K562 (cell line): ENCODE results near the gene PRKCB. TPM values are rescaled to one million over a fixed set of nuclear protein-coding genes. Genes with fewer than 3 reads are reported as not detected.

Experiments
- ATAC-seq: fragments of 200-7000 bp; cut with Tn5 transposase; 3 replicates; pipeline ENCODE4 v1.9.1; 2020; ENCODE audit warnings: moderate library complexity
- BruUV-seq: library from RNA; stranded (reverse); fragments of 400-500 nt; replicated peaks from 2 replicates; lab custom pipeline; 2021; lab: Mats Ljungman, UMichigan
- CTCF ChIA-PET: fragments of 300-600 bp; formaldehyde crosslinking; extraction: SDS; loops from one replicate; lab custom pipeline; 2021; ENCODE audit warnings: low intra/inter-chr PET ratio; lab: Yijun Ruan, JAX
- POLR2A ChIA-PET: fragments of 300-600, 350-650 bp; sonication (Branson Sonifier 250); formaldehyde crosslinking; extraction: SDS; loops from one replicate; lab custom pipeline; 2021; ENCODE audit warnings: antibody characterized with exemption, inconsistent platforms; lab: Yijun Ruan, JAX
- DNase-seq, 4 experiments: peaks; one replicate each; pipeline versions ENCODE4 v3.0.0 to v3.0.0-alpha.2; 2011 to 2018; ENCODE audit warnings: low spot score in 3 of 4, mixed read lengths in 3 of 4; ENCODE audit errors: extremely low read depth in 1 of 4
- FAIRE-seq: peaks from 2 replicates; lab custom pipeline; 2011; peaks lifted over from hg19 to GRCh38; lab: Jason Lieb, UNC
- H2AFZ ChIP-seq: 2 replicates; pipeline ENCODE4 v1.6.0; 2011; ENCODE audit warnings: low read depth, low read length, control low read depth, inconsistent platforms
- H3K27ac ChIP-seq: fragments of 200-600 bp; 3 replicates; pipeline ENCODE4 v1.8.0; 2011; ENCODE audit warnings: low read depth, mild to moderate bottlenecking, control low read depth, inconsistent platforms, low read length, moderate library complexity, mixed read lengths; ENCODE audit errors: extremely low read depth
- H3K27me3 ChIP-seq, 2 experiments: fragments of 300-600 bp in 1 of 2; 2 replicates in 1 of 2; 3 replicates in 1 of 2; pipeline versions ENCODE4 v1.6.0 to v1.8.0; 2011; ENCODE audit warnings: inconsistent platforms in 2 of 2, low read length in 2 of 2, mild to moderate bottlenecking in 1 of 2, mixed read lengths in 1 of 2, moderate library complexity in 1 of 2; ENCODE audit not compliant: control insufficient read depth in 2 of 2, insufficient read depth in 2 of 2
- H3K36me3 ChIP-seq: fragments of 300-600 bp; 3 replicates; pipeline ENCODE4 v1.8.0; 2011; ENCODE audit warnings: mild to moderate bottlenecking, low read length, inconsistent platforms; ENCODE audit not compliant: control insufficient read depth, insufficient read depth
- H3K4me1 ChIP-seq, 2 experiments: fragments of 200-600 bp in 1 of 2; replicated peaks in 1 of 2; 2 replicates in 1 of 2; 3 replicates in 1 of 2; pipeline versions ENCODE4 v1.5.1 to v1.8.0; 2011; ENCODE audit warnings: inconsistent platforms in 2 of 2, low read length in 2 of 2, mild to moderate bottlenecking in 1 of 2, mixed read lengths in 1 of 2, moderate library complexity in 1 of 2; ENCODE audit not compliant: control insufficient read depth in 2 of 2, insufficient read depth in 2 of 2
- H3K4me2 ChIP-seq: 2 replicates; pipeline ENCODE4 v1.6.1; 2011; ENCODE audit warnings: low read length, control low read depth, inconsistent platforms, mixed read lengths; ENCODE audit not compliant: insufficient read depth
- H3K4me3 ChIP-seq: fragments of 200-600 bp; sonication (generic), shearing (Covaris generic); 2 replicates; pipeline ENCODE4 v1.5.1; 2016; ENCODE audit warnings: control low read depth, inconsistent platforms
- H3K79me2 ChIP-seq: fragments of 200-600 bp; 3 replicates; pipeline ENCODE4 v1.8.0; 2011; ENCODE audit warnings: low read length, inconsistent platforms; ENCODE audit not compliant: control insufficient read depth, insufficient read depth
- H3K9ac ChIP-seq, 2 experiments: 2 replicates each; pipeline versions ENCODE4 v1.6.0 to v1.6.1; 2011; ENCODE audit warnings: low read depth in 2 of 2, low read length in 2 of 2, control low read depth in 1 of 2, inconsistent platforms in 1 of 2, mild to moderate bottlenecking in 1 of 2, mixed read lengths in 1 of 2; ENCODE audit not compliant: insufficient read depth in 1 of 2
- H3K9me1 ChIP-seq: one replicate; pipeline ENCODE4 v1.6.0; 2011; ENCODE audit warnings: inconsistent platforms, mild to moderate bottlenecking, low read length, moderate library complexity; ENCODE audit not compliant: control insufficient read depth, insufficient read depth
- H3K9me3 ChIP-seq: replicated peaks from 2 replicates; pipeline ENCODE4 v1.5.1; 2011; ENCODE audit warnings: low read depth, low read length, inconsistent platforms; ENCODE audit not compliant: control insufficient read depth, insufficient read depth
- H4K20me1 ChIP-seq: replicated peaks from 2 replicates; pipeline ENCODE4 v1.6.1; 2011; ENCODE audit warnings: low read length, inconsistent platforms, mixed read lengths; ENCODE audit not compliant: control insufficient read depth, insufficient read depth
- EHMT2 ChIP-seq: fragments of 450-650 bp; IDR thresholded peaks from 2 replicates; pipeline ENCODE4 v1.6.1; 2018; ENCODE audit warnings: antibody characterized with exemption
- SPI1 ChIP-seq: IDR thresholded peaks from 2 replicates; pipeline ENCODE4 v1.6.1; 2011; ENCODE audit warnings: low read depth, low read length, control low read depth, borderline replicate concordance
- ZKSCAN1 ChIP-seq: fragments of 150-350 bp; IDR thresholded peaks from 2 replicates; pipeline ENCODE4 v1.6.1; 2016; ENCODE audit warnings: low read depth, low read length
- ZNF232 ChIP-seq: sonication (generic); formaldehyde crosslinking; IDR thresholded peaks from 2 replicates; pipeline ENCODE4 v1.8.0; 2022; ENCODE audit warnings: mild to moderate bottlenecking, missing genetic modification reagents
- WGBS: fragments of 100-300 bp; shearing (Covaris generic); methylation state at CpG from one replicate; pipeline ENCODE4 v1.1.6; 2016; ENCODE audit warnings: low coverage, mixed read lengths; ENCODE audit not compliant: insufficient coverage; ENCODE audit errors: missing lambda C conversion rate; 5-methylcytosine and 5-hydroxymethylcytosine counted together
- in situ Hi-C: fragments of 300-500 bp; cut with MboI; formaldehyde crosslinking; loops from 4 replicates; pipeline ENCODE4 v1.15.0; 2018; ENCODE audit warnings: inconsistent platforms, mixed read lengths
- intact Hi-C: fragments of 100-400 bp; cut with micrococcal nuclease; formaldehyde crosslinking; loops from 2 replicates; pipeline ENCODE4 v1.14.2; 2022
- polyA plus RNA-seq, 8 experiments: library from polyadenylated mRNA; depleted of rRNA in 4 of 8; stranded (reverse) in 5 of 8; unstranded in 3 of 8; fragments of >200 nt; fragmentation: Nextera tagmentation in 2 of 8; fragmentation: Illumina TruSeq in 1 of 8; extraction: Ambion mirVana in 2 of 8; extraction: Trizol in 1 of 8; gene quantifications; 2 replicates each; pipeline versions ENCODE4 v1.2.1 to v1.2.3, GENCODE V29; 2011 to 2014; ENCODE audit warnings: inconsistent platforms in 1 of 8, missing spikeins in 1 of 8
- total RNA-seq, 7 experiments: library from RNA; depleted of rRNA in 6 of 7; stranded (reverse); fragments of >200 nt in 6 of 7; fragmentation: Illumina TruSeq in 2 of 7; extraction: Trizol in 2 of 7; gene quantifications; 2 replicates each; pipeline versions ENCODE4 v1.2.1 to v1.2.3, GENCODE V29; 2011 to 2021; ENCODE audit warnings: low replicate concordance in 1 of 7

Gene PRKCB
- total and polyA plus RNA-seq, 9 of the 15 experiments (the other 6 are each of a cell fraction or from before 2014, with no cell fraction given), result 49.9 to 276 (median 148) TPM

DNA sequence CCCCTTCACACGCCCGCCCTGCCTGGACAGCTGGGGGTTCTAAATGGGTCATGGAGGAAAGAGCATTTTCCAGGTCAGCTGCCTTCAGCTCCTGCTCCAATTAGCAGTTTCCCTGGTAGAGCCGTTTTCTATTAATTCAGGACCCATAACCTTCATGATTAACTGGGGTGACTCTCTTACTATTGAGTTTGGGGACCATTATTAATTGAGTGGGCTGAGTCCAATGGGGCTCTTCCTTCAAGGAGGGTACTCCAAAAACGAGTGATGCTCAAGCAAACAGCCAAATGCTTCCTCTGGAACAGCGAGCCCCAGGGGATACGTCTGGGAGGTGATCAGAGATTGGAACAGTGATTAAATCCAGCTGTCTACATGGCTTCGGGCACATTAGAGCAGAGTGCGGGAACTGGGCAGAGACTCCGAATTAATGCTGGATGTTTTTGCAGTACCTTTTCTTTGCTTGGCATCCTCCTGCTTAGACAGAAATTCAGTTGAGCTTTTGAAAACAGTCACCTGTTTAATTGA is 352.3 kb downstream of the PRKCB start:
- BruUV-seq, result no TSS peak
- no peaks in the 10 kb centered on the region for H3K9me1 ChIP-seq
- no peak overlapping the region for H3K27ac ChIP-seq
- no peaks in the 10 kb centered on the region for H3K79me2 ChIP-seq
- H3K4me1 ChIP-seq, result no peaks in the 10 kb centered on the region
- H3K36me3 ChIP-seq, result peaks cover 84% of the 10 kb centered on the region
- no peak overlapping the region for H3K4me3 ChIP-seq
- WGBS, result 85% methylated on average over 9 of the region's 9 CpGs
- ChIA-PET CTCF (no interaction called here), POLR2A (interaction anchor here (0.8 to 1.8 kb wide), 4 partner anchors 12 to 431 kb away, joined by 3 to 9 read pairs (median 4); no protein-coding TSS in a partner anchor)
- H4K20me1 ChIP-seq, result no peaks in the 10 kb centered on the region
- no peak overlapping the region for H2AFZ ChIP-seq
- intact Hi-C loops, result no loop called here
- no peaks in the 10 kb centered on the region for H3K9me3 ChIP-seq
- H3K9ac ChIP-seq, result no peak overlapping the region
- no peak overlapping the region for H3K4me2 ChIP-seq
- FAIRE-seq (no peak), DNase-seq (no peak), ATAC-seq (no peak)
- H3K27me3 ChIP-seq, result no peaks in the 10 kb centered on the region
- 0 out of 2 replicates have a peak, but pooled peaks have one; percentile 41 for TF ChIP-seq ZKSCAN1
- no peak for TF ChIP-seq ZNF232 (CRISPR knock-in tag)
- in situ Hi-C loops, result no loop called here

- ATAC-seq (no peak), DNase-seq (peak in 1 of 4 experiments; percentile 5), FAIRE-seq (no peak)
- ChIA-PET CTCF (no interaction called here), POLR2A (interaction anchor here (0.8 to 1.8 kb wide), 5 partner anchors 10 to 431 kb away, joined by 3 to 9 read pairs (median 3); no protein-coding TSS in a partner anchor)
- TF ChIP-seq SPI1, result 0 out of 2 replicates have a peak, but pooled peaks have one; percentile 32
- TF ChIP-seq EHMT2, result no peak
- Histone ChIP-seq H4K20me1 (no peaks in the 10 kb centered on the region), H3K9me3 (no peaks in the 10 kb centered on the region), H3K9me1 (no peaks in the 10 kb centered on the region), H3K36me3 (peaks cover 81% of the 10 kb centered on the region), H3K4me3 (no peak overlapping the region), H3K27me3 (no peaks in the 10 kb centered on the region), H3K4me1 (no peaks in the 10 kb centered on the region), H3K9ac (no peak overlapping the region), H3K4me2 (no peak overlapping the region), H2AFZ (no peak overlapping the region), H3K27ac (no peak overlapping the region), H3K79me2 (no peaks in the 10 kb centered on the region)
- BruUV-seq, result no TSS peak
- intact Hi-C loops, result no loop called here
- WGBS, result 46% methylated on average over 6 of the region's 6 CpGs
- in situ Hi-C loops, result no loop called here
These were observed 353.1 kb downstream of the PRKCB start for GRCh38 chr16:24188751-24189318.
